ENCODE data around the gene ATXN7L3B. TPM values are rescaled to one million over a fixed set of nuclear protein-coding genes. Genes with fewer than 3 reads are reported as not detected.

ATXN7L3B gene
- total RNA-seq, 3 donors from 2014 or later (not counting 1 experiment from before 2014, with no cell fraction given), result 49.0 to 61.4 (median 51.6) TPM

- Histone ChIP-seq H3K9me3 (ENCODE audit: control insufficient read depth, insufficient read depth, low read length) (no peaks in the 10 kb centered on the region), H3K4me1 (ENCODE audit: control insufficient read depth, insufficient read depth, low read length) (no peaks in the 10 kb centered on the region), H3K27ac (ENCODE audit: low read length) (no peak overlapping the region), H3K27me3 (ENCODE audit: control insufficient read depth, insufficient read depth, low read length) (peaks cover 2% of the 10 kb centered on the region), H3K4me3 (ENCODE audit: low read length) (no peak overlapping the region), H3K36me3 (ENCODE audit: control insufficient read depth, insufficient read depth, low read length) (no peaks in the 10 kb centered on the region)
- Mint-ChIP-seq H3K4me1 (no peaks in the 10 kb centered on the region), H3K27me3 (ENCODE audit: low read depth in 2 of 2) (peaks cover 3 to 8% of the 10 kb centered on the region in 2 donors), H3K27ac (no peak overlapping the region), H3K9me3 (no peaks in the 10 kb centered on the region), H3K36me3 (no peaks in the 10 kb centered on the region), H3K4me3 (no peak overlapping the region)
- DNase-seq (no peak), ATAC-seq (no peak)
- TF ChIP-seq CTCF (IDR thresholded peaks at IDR 0.05), result no peak
- intact Hi-C loops (cut with micrococcal nuclease), result no loop called here
- 100% methylated on average over 1 of the region's 2 CpGs for WGBS (ENCODE audit: insufficient coverage)
Observed at GRCh38 chr12:74527491-74527890, 10.1 kb upstream of the ATXN7L3B start.

GRCh38 chr12:74530676-74531075, 7.0 kb upstream of the ATXN7L3B start:
- intact Hi-C loops (cut with micrococcal nuclease), result loop anchor here (10.0 kb wide), 1 partner anchor 46 kb away; no protein-coding TSS in a partner anchor
- Histone ChIP-seq H3K36me3 (ENCODE audit: control insufficient read depth, insufficient read depth, low read length) (no peaks in the 10 kb centered on the region), H3K27me3 (ENCODE audit: control insufficient read depth, insufficient read depth, low read length) (peaks cover 2% of the 10 kb centered on the region), H3K4me1 (ENCODE audit: control insufficient read depth, insufficient read depth, low read length) (no peaks in the 10 kb centered on the region), H3K4me3 (ENCODE audit: low read length) (no peak overlapping the region), H3K9me3 (ENCODE audit: control insufficient read depth, insufficient read depth, low read length) (no peaks in the 10 kb centered on the region), H3K27ac (ENCODE audit: low read length) (no peak overlapping the region)
- Mint-ChIP-seq H3K36me3 (no peaks in the 10 kb centered on the region), H3K4me3 (no peak overlapping the region), H3K27ac (no peak overlapping the region), H3K4me1 (no peaks in the 10 kb centered on the region), H3K27me3 (ENCODE audit: low read depth in 2 of 2) (peaks cover 0 to 8% of the 10 kb centered on the region in 2 donors), H3K9me3 (no peaks in the 10 kb centered on the region)
- WGBS (ENCODE audit: insufficient coverage), result 83% methylated on average over 1 of the region's 2 CpGs
- DNase-seq, result no peak
- ATAC-seq, result no peak
- no peak for TF ChIP-seq CTCF (IDR thresholded peaks at IDR 0.05)

GRCh38 chr12:74535536-74535935, 2.1 kb upstream of the ATXN7L3B start:
- H3K36me3 Mint-ChIP-seq, result peaks cover 6% of the 10 kb centered on the region
- Histone ChIP-seq H3K9me3 (ENCODE audit: control insufficient read depth, insufficient read depth, low read length) (no peaks in the 10 kb centered on the region), H3K4me3 (ENCODE audit: low read length) (no peak overlapping the region), H3K27ac (ENCODE audit: low read length) (no peak overlapping the region), H3K4me1 (ENCODE audit: control insufficient read depth, insufficient read depth, low read length) (peaks cover 21% of the 10 kb centered on the region), H3K27me3 (ENCODE audit: control insufficient read depth, insufficient read depth, low read length) (no peaks in the 10 kb centered on the region), H3K36me3 (ENCODE audit: control insufficient read depth, insufficient read depth, low read length) (peaks cover 3% of the 10 kb centered on the region)
- H3K27me3 Mint-ChIP-seq (ENCODE audit: low read depth in 2 of 2), result no peaks in the 10 kb centered on the region
- peak in 1 of 2 donors; percentile 44 for DNase-seq
- no peaks in the 10 kb centered on the region for H3K9me3 Mint-ChIP-seq
- no peak overlapping the region for H3K4me3 Mint-ChIP-seq
- ATAC-seq, result no peak
- no peak for TF ChIP-seq CTCF (IDR thresholded peaks at IDR 0.05)
- intact Hi-C loops (cut with micrococcal nuclease), result loop anchor here (5.0 to 10.0 kb wide), 2 partner anchors 51 to 513 kb away; no protein-coding TSS in a partner anchor
- peaks cover 30 to 37% of the 10 kb centered on the region in 2 donors for H3K4me1 Mint-ChIP-seq
- H3K27ac Mint-ChIP-seq, result no peak overlapping the region
- 91% methylated on average over 3 of the region's 5 CpGs for WGBS (ENCODE audit: insufficient coverage)
